Keratinocyte (primary cell): Measurements from ENCODE around the gene TTC39B. TPM values are rescaled to one million over a fixed set of nuclear protein-coding genes. Genes with fewer than 3 reads are reported as not detected.

Source experiments
- DNase-seq: peaks from one replicate; pipeline ENCODE4 v3.0.0-alpha.2; 2011; ENCODE audit warnings: low read depth, missing footprints, low spot score
- FAIRE-seq: peaks from 2 replicates; lab custom pipeline; 2011; peaks lifted over from hg19 to GRCh38; lab: Jason Lieb, UNC
- H2AFZ ChIP-seq: 2 replicates; pipeline ENCODE4 v1.6.0; 2012; ENCODE audit warnings: low read length, control low read depth, inconsistent platforms; ENCODE audit not compliant: control insufficient read depth
- H3K27ac ChIP-seq: 2 replicates; pipeline ENCODE4 v1.5.1; 2011; ENCODE audit warnings: low read length; ENCODE audit not compliant: control insufficient read depth, insufficient read depth
- H3K27me3 ChIP-seq: 3 replicates; pipeline ENCODE4 v1.6.0; 2011; ENCODE audit warnings: low read length; ENCODE audit not compliant: control insufficient read depth, insufficient read depth; ENCODE audit errors: extremely low read depth
- H3K36me3 ChIP-seq, 2 experiments: 2 replicates in 1 of 2; 3 replicates in 1 of 2; pipeline ENCODE4 v1.5.1; 2011; ENCODE audit warnings: low read length in 2 of 2, mild to moderate bottlenecking in 1 of 2; ENCODE audit not compliant: control insufficient read depth in 2 of 2, insufficient read depth in 2 of 2; ENCODE audit errors: extremely low read depth in 1 of 2
- H3K4me1 ChIP-seq: 3 replicates; pipeline ENCODE4 v1.5.1; 2011; ENCODE audit warnings: low read length; ENCODE audit not compliant: control insufficient read depth, insufficient read depth; ENCODE audit errors: extremely low read depth
- H3K4me2 ChIP-seq: 3 replicates; pipeline ENCODE4 v1.6.0; 2011; ENCODE audit warnings: low read depth, low read length; ENCODE audit not compliant: control insufficient read depth, insufficient read depth; ENCODE audit errors: extremely low read depth
- H3K4me3 ChIP-seq, 3 experiments: fragments of 200-600 bp in 1 of 3; sonication (generic) in 1 of 3; 2 replicates in 2 of 3; 3 replicates in 1 of 3; pipeline ENCODE4 v1.5.1; 2011 to 2016; ENCODE audit warnings: low read length in 3 of 3, mild to moderate bottlenecking in 3 of 3, control low read depth in 2 of 3, inconsistent platforms in 1 of 3, low read depth in 1 of 3, mixed read lengths in 1 of 3, mixed run types in 1 of 3, moderate library complexity in 1 of 3; ENCODE audit not compliant: control insufficient read depth in 2 of 3, insufficient read depth in 2 of 3; ENCODE audit errors: extremely low read depth in 1 of 3
- H3K79me2 ChIP-seq: 2 replicates; pipeline ENCODE4 v1.6.0; 2012; ENCODE audit warnings: low read length; ENCODE audit not compliant: control insufficient read depth, insufficient read depth
- H3K9ac ChIP-seq: 3 replicates; pipeline ENCODE4 v1.6.0; 2011; ENCODE audit warnings: low read length; ENCODE audit not compliant: control insufficient read depth, insufficient read depth; ENCODE audit errors: extremely low read depth
- H3K9me1 ChIP-seq: 3 replicates; pipeline ENCODE4 v1.6.0; 2011; ENCODE audit warnings: low read length; ENCODE audit not compliant: control insufficient read depth, insufficient read depth; ENCODE audit errors: extremely low read depth
- H3K9me3 ChIP-seq: 2 replicates; pipeline ENCODE4 v1.5.1; 2012; ENCODE audit warnings: low read depth, low read length; ENCODE audit not compliant: control insufficient read depth
- H4K20me1 ChIP-seq: 3 replicates; pipeline ENCODE4 v1.6.0; 2011; ENCODE audit warnings: low read length; ENCODE audit not compliant: control insufficient read depth, insufficient read depth; ENCODE audit errors: extremely low read depth
- CTCF ChIP-seq, 3 experiments: IDR thresholded peaks in 1 of 3; conservative IDR thresholded peaks in 1 of 3; optimal IDR thresholded peaks in 1 of 3; 2 replicates in 2 of 3; 3 replicates in 1 of 3; pipeline versions ENCODE3 to v1.5.1; 2011; ENCODE audit warnings: low read length in 3 of 3, mild to moderate bottlenecking in 3 of 3, moderate library complexity in 2 of 3, control low read depth in 1 of 3, inconsistent platforms in 1 of 3; ENCODE audit not compliant: insufficient read depth in 2 of 3; ENCODE audit errors: extremely low read depth in 1 of 3
- EZH2 ChIP-seq: IDR thresholded peaks from one replicate; pipeline ENCODE4 v1.6.1; 2012; ENCODE audit warnings: inconsistent platforms, mild to moderate bottlenecking, low read length, moderate library complexity
- dilution Hi-C: fragments of 300-500 bp; cut with MboI; formaldehyde crosslinking; loops from one replicate; pipeline ENCODE4 v1.7.0; 2020; ENCODE audit warnings: low sequenced_read_pairs; ENCODE audit not compliant: extremely low pct_ligation_motif_present
- polyA plus RNA-seq, 5 experiments: library from polyadenylated mRNA; depleted of rRNA in 3 of 5; stranded (reverse) in 3 of 5; stranded (forward) in 1 of 5; unstranded in 1 of 5; fragments of >200 nt; gene quantifications; 1 replicate in 1 of 5; 2 replicates in 3 of 5; 3 replicates in 1 of 5; pipeline versions ENCODE4 v1.2.1 to v1.2.3, GENCODE V29; 2011 to 2012; ENCODE audit warnings: missing spikeins in 2 of 5, low read depth in 1 of 5, low replicate concordance in 1 of 5

TTC39B gene
- polyA plus RNA-seq, 1 donor (not counting 4 experiments of a cell fraction or from before 2014, with no cell fraction given), result 9.7 TPM

GRCh38 chr9:15246708-15247107 is 60.3 kb downstream of the TTC39B start:
- Histone ChIP-seq H3K27ac (peak overlapping the region; percentile 50), H3K9me1 (no peaks in the 10 kb centered on the region), H3K4me3 (no peak overlapping the region), H3K36me3 (no peaks in the 10 kb centered on the region), H3K4me1 (peaks cover 13% of the 10 kb centered on the region), H2AFZ (no peak overlapping the region), H3K4me2 (peak overlapping the region; percentile 49), H3K9ac (no peak overlapping the region), H3K79me2 (no peaks in the 10 kb centered on the region), H3K9me3 (no peaks in the 10 kb centered on the region), H3K27me3 (no peaks in the 10 kb centered on the region), H4K20me1 (no peaks in the 10 kb centered on the region)
- FAIRE-seq (peak; percentile 93), DNase-seq (peak; percentile 1)
- TF ChIP-seq CTCF (optimal IDR thresholded peaks at IDR 0.05 in 1 of 3, IDR thresholded peaks at IDR 0.05 in 1 of 3, conservative IDR thresholded peaks at IDR 0.05 in 1 of 3; ENCODE audit: extremely low read depth in 1 of 3, insufficient read depth in 2 of 3, low read length in 3 of 3) (no peak), EZH2 (no peak)
- dilution Hi-C loops, result no loop called here

GRCh38 chr9:15246243-15246642 is 60.8 kb downstream of the TTC39B start:
- Histone ChIP-seq H3K79me2 (no peaks in the 10 kb centered on the region), H3K4me3 (no peak overlapping the region), H3K27ac (peak overlapping the region; percentile 50), H3K9me1 (no peaks in the 10 kb centered on the region), H3K9me3 (no peaks in the 10 kb centered on the region), H3K36me3 (no peaks in the 10 kb centered on the region), H3K9ac (no peak overlapping the region), H3K27me3 (no peaks in the 10 kb centered on the region), H3K4me1 (peaks cover 13% of the 10 kb centered on the region), H3K4me2 (peak overlapping the region; percentile 49), H4K20me1 (no peaks in the 10 kb centered on the region), H2AFZ (peak overlapping the region; percentile 2)
- TF ChIP-seq CTCF (optimal IDR thresholded peaks at IDR 0.05 in 1 of 3, IDR thresholded peaks at IDR 0.05 in 1 of 3, conservative IDR thresholded peaks at IDR 0.05 in 1 of 3; ENCODE audit: extremely low read depth in 1 of 3, insufficient read depth in 2 of 3, low read length in 3 of 3) (no peak), EZH2 (no peak)
- FAIRE-seq (no peak), DNase-seq (no peak)
- dilution Hi-C loops, result no loop called here
